Stimulated activated CD4-positive, alpha-beta T cell treated with anti-CD3 and anti-CD28 coated beads, TNF-alpha, amount 100 ng/mL, for 48 hours (primary cell): ENCODE data around the gene XXYLT1.
"Not testable (repeated sequence)": the region's sequence is repeated elsewhere in the genome, so short reads cannot be mapped to it uniquely, and the experiment has no call there.

ENCODE experiments used
- DNase-seq, 3 donors: peaks; one replicate each; pipeline ENCODE4 v3.0.0-alpha.2; 2020; ENCODE audit warnings: low read depth in 3 of 3

The XXYLT1 gene

DNA sequence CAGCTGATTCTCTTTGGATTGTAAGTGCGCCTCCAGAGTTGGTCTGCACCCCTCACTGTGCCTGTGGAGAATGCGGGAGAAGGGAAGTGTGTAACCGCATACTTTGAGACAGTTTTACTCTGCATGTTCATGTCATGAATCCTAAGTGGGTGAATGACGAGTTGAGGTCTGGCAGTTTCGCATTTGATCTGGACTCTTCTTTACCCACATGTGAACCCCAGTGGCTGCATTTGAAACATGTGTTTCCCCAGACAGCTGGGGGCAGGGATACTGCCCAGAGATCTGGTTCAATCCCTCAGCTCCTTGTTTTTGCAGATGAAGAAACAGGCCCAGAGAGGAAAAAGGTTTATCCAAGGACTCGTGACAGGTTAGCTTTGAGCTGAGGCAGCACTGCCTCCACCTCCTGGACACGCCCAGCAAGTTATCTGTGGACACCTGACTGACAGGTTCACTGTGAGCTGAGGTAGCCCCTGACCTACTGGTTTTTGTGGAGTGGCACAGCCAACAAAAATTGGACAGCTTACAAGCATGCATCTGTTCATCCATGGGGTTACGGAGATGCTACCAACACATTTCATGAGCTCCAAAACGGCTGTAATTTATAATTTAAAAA is 207.3 kb downstream of the XXYLT1 start:
- no peak for DNase-seq

DNA sequence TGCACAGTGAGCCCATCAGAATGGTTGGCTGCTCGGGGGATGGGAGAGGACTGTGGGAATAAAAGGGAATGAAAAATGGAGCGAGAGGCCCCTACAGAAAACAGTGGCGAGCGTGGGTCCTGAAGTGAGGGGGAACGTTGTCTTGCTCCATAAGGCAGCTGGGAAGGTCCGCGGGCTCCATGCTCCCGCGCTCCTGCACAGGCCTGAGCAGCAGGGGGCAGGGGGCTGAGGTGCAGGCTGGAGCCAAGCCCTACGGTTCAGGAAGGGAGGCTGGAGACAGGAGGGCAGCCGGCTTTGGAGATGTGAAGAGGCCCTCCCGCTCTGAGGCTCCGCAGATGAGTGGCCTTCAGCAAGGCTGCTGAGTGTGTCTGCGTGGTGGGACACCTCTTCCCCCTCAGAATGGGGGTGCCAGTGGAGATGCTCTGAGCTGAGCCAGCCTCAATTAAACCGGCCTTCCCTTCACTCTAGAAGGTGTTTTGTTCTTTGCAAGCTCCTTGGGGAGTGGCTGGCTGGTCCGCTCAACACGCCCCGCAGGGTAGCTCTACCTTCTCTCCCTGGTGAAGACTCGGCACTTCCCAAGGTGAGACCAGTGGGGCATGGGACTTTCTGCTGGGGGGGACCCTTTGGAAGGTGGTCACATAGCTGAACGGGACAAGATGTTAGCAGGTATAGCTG is 208.0 kb downstream of the XXYLT1 start:
- no peak for DNase-seq

DNA sequence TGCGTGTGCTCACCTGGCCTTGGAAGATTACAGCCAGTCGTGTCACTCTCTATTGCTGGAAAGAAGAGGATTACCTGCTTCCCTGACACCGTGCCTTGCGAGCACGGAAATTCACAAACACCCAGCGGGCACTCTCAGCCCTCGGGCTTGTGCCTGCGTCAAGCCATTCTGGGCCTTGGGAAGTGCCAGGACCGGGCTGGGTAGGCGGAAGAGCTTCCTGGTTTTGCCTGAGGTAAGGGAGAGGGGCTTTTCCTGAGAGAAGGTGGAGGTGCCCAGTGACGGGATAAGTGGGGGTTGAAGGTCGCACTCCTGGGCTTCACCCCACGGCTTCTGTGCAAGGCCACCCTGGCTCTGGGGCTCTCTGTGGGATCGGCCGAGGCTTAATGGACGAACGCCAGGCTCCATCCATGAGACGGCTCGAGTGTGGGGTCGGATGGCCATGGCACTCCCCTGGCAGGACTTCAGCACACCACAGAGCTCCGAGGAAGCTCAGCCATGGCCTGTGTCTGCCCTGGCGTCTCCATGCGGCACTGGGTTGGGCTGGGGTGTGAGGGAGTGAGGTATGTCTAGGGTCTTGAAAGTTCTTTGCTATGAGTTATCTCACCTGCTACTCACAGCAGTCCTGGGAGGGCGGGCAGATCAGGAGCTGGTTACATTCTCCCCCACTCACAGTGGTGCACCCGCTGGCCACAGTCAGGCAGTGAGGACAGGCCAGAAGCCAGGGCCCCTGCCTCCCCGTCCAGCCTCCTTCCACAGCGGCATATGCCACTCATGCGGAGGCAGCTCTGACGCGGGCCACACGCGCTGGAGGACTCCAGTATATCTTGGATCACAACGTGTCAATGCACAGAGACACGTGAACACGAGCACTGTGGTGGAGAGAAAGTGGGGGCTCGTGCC is 209.0 kb downstream of the XXYLT1 start:
- no peak for DNase-seq

DNA sequence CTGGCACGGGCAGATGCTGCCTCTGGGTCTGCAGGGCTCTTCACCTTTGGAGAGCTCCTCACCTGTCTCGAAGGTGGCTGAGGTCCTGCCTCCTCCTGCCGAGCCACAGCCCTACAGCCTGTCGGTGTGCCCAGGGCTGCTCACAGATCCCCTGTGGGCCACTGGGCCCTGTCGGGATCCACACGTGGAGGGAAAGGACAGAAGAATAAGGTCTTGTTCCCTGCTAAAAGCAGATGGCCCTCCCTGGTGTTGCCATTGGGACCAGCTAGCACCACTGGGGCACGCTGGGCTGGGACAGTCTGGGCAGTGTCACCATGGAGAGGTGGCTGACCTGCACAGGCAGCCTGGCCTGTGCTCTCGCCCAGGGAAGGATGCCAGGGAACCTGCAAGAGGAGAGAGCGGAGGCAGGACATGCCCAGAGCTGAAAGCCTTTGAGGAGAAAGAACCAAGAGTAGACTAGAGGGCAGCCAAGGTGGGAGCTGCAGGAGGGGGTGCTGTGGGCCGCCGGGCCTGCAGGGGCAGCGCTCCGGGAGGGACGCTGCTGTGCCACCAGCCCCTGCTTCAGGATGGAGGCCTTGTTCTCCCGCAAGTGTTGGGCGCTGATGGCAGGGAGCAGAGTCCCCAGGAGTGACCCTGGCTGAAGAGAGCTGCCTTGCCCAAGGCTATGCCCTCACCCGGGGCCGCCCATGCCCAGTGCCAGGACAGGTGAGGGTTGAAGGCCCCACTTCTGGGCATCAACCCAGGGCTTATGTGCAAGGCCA is 210.2 kb downstream of the XXYLT1 start:
- DNase-seq = no peak

DNA sequence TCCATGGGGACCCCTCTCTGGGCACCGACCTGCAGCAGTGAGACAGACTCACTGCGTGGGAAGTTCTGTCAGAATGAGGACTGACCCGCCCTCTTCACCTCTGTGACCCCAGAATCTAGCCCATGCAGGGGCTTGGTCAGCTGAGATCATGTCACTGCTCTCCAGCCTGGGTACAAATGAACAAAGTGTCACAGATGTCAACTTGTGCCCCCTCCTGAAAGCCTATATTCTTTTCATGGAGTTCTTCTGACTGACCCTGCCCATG is 210.8 kb downstream of the XXYLT1 start:
- no peak for DNase-seq

DNA sequence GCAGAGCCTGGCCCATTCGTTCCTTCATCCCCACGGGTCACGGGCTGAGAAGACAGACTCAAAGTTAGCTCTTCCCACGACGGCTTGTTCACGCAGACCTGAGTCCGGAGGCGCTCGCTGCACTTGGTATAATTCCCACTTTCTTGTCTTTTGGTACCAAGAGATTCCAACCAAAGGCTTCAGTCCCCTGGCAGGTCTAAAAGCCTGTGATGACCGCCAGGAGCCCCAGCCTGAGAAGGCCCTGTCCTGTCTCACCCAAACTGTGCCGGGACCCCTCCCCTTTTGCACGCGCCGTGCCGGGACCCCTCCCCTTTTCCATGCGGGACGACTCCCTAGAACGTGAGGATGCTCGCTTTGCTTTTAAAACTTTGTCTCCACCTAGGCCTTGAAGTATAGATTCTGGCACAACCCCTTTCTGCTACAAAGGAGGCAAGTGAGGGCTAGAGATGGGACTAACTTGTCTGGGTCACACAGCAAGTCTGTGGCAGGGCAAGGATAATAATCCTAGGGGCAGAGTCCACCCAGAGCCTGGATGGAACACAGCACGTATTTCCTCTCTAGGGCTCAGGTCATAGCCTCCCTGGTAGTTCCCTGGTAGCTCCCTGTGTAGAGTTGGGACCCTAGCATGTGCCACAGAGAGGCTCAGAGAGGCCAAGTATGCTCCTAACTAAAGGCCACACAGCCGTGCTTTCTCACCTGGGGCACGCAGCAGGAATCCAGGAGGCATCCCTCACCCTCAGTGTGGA is 211.3 kb downstream of the XXYLT1 start:
- DNase-seq = no peak

DNA sequence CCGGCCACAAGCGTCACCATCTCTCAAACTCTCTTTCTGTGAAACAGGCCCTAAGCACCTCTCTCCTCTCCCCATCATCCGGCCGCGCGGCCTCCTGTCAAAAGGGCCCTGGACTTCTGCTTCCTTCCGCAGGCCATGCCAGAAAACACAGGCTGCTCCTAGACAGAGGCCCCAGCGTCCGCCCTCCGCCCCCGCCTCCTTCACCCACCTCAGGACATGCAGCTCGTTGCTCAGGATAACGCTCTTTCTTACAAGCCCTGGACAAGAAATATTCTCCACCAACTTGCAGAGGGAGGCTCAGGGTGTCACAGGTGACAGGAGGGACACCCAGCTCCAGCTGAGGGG is 212.0 kb downstream of the XXYLT1 start:
- no peak for DNase-seq

DNA sequence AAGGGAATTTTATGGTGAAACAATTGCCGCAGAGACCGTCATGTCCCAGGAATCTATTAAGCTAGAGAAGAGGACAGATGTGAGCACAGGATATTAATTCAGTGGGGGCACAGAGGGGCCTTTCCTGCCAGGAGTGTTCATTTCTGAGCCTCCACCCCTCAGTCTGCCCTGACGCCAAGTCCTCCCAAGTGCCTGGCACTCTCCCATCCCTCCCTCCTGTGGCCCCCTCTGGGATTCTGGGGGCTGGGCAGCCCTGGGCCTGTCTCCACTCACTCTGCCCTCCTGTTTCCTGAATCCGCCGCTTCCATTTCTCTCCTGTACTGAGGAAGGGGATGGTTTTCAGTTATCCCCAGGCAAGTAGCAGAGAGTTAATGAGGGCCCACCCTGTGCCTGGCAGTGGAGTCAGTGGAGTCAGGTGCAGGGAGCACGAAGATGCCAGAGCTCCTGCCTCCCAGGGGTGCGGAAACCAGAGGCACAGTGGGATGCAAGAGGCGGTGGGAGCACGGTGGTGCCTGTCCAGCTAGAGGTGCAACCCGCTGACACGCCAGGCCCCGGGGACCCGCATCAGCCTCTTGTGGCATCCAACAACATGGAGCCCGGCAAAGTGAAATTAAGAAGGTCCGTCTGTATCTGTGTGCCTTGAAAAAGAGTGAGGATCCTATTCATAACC is 212.5 kb downstream of the XXYLT1 start:
- no peak for DNase-seq

DNA sequence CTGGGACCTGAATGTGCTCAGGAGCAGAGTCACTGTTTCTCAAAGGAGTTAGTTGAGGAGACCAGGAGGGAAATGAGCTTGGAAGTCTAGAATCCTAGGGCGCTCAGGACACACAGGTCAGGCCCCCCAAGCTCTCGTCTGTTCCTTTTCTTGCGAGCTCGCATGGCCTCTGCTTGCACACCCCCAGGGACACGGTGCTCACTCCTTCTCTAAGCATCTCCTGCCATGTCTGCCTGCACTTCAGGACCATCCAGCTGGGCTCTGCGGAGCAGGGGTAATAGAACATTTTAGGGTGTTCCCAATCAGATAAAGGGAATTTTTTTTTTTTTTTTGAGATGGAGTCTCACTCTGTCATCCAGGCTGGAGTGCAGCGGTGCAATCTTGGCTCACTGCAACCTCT is 213.2 kb downstream of the XXYLT1 start:
- no peak for DNase-seq

DNA sequence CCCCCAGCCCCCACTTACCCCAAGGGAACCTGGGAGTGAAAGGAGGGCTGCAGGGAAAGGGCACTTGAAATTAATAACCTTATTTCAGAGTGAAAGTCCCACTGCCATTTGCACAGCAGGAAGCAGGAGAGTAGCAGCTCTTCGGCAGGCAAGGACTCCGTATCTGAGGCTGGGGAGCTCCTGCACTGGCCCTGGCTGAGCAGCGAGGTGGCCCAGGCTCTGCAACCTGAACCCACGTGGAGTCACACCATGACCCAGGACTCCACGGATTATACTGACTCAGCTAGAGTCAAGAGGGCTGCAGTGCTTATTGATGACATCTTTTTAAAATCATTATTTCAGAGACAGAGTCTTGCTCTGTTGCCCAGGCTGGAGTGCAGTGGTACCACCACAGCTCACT is 214.5 kb downstream of the XXYLT1 start:
- no peak for DNase-seq

DNA sequence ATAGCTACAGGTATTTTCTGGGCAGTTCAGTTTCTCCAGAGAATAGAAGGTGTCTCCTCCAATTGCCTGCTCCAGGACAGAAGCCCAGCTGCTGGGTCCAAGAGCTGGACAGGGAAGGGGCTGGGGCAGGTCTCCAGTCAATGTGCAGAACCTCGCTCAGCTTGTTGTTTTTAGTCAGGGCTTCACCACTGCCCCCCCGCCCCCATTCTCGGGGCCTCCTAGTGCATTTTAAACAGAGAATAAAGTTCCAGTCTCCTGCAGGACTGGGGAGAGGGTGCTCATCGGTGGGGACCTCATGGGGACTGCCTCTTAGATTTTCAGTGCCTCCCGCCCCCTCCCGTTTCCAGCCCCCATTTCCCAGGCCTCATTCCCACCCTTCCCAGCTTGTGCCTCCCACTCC is 216.6 kb downstream of the XXYLT1 start:
- DNase-seq = no peak

DNA sequence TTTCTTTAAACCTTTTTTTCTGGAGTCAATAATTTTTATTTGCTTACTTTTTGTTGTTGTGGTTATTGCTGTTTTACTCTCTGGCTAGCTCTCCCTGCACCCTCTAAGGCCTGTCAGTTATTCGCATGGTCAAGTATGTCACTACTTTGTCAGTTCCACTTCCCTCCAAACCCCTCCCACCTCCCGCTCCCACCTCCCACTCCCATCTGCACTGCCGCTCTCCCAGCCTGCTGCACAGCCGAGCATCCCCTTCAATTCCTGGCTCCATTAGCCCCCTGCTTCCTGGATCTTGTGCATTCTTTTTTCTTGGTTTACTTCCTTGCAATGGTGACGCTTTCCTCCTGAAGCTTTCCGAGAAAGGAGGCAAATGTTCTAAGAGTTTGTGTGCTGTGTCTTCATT is 218.0 kb downstream of the XXYLT1 start:
- no peak for DNase-seq

DNA sequence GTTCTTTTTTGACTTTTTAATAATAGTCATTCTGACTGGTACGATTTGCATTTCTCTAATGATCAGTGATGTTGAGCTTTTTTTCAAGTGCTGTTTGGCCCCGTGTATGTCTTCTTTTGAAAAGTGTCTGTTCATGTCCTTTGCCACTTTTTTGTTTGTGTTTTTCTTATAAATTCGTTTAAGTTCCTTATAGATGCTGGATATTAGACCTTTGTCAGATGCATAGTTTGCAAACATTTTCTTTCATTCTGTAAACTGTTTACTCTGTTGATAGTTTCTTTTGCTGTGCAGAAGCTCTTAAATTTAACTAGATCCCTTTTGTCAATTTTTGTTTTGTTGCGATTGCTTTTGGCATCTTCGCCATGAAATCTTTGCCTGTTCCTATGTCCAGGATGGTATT is 220.7 kb downstream of the XXYLT1 start:
- DNase-seq = not testable (repeated sequence)

DNA sequence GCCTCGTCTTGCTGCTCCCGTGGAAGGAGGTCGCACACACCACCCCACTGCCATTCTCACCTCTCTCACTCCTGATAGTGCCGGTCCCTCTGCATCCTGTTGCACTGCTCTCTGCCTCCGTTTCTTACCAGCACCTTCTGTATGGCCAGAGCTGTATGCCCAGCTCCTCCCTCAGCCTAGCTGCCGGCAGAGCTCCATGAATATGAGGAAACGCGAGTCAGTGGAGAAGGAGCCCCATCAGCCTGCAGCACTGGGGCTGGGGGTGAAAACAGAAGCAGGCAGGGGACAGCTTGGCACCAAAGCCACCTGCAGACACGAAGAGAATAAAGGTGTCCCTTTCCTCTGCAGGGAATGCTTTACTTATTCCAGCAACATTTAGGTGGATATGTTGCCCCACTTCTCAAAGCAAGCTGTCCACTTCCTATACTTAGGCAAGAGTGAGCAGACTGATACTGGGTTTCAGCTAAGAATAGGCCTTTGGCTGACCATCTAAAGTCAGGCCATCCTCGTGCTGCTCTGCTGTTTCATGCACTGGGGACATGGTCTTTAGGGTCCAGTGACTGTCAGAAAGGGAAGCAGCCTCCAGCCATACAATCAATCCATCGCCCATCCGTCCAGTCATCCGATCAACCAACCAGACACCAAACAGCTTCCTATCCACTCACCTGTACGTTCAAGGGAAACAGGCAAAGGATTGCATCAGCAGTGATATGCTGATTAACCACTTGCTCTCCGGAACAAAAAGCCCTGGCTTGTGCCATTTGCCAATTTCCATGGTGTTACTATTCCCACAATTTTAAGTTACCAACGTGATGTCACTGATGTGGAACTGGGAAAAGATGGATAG is 222.7 kb downstream of the XXYLT1 start:
- no peak for DNase-seq

DNA sequence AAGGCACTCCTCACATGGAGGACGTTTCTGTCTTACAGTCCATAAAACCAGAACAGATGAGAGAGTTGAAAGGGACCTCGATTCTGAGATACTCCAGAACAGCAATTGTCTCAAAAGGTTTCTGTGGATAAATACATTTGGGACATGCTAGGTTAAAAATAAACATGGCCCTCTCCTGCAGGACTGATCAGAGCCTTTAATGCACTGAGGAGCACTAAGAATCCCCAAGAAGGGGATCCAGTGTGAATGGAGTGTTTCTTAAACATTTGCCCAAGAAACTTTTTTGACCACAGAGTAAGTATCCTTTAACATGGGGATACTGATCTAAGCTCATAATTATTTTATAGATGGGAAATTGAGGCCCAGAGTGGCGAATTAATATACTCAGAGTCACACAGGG is 223.4 kb downstream of the XXYLT1 start:
- no peak for DNase-seq

DNA sequence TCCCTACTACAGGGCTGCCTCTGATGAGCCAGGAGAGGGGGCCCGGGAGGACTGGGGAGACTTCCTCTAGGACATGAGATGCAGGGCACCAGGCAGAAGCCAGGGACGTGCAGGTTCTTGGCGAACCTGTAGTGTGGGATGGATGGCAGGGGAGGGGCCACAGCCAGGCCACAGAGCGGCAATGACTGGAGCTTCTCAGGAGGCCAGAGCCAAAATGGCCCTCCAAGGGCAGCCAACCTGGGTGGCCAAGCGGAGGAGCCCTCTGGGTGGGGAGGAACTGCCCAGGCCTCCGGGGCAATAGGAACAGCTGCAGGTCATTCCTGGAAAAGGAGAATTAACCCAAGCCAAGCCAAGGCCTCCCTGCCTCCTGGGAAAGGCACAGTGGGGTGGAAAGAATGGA is 224.5 kb downstream of the XXYLT1 start:
- no peak for DNase-seq

DNA sequence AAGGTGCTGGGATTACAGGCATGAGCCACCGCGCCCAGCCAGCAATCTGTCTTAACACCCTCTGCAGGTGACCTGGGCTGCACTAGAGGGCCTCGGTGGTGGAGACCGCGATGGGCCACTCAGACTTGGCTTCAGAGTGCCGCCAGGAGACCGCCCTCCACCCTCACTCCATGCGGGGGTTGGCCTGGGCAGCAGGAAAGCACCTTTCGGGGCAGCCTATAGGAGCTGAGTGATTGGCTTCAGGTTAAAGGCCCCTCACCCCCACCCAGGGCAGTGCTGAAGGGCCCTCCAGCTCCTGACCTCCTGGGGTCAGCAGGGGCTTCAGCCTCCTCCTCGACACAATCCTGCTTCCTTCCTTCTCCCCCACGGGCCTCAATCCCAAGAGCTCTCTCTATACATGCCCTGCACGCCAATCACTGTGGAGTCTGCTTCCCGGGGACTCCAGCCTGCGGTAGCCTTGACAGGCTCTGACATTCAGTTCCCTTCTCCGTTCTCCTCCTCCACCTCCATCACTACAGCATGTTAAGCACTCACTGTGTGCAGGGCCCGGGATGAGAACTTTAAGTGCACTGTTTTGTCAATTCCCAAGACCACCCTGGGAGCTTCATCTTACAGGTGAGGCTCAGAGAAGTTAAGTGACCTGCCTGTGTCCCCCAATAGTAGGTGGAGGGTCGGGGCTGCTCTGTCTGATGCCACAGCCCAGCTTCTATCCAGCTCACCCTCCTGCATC is 225.3 kb downstream of the XXYLT1 start:
- no peak for DNase-seq

DNA sequence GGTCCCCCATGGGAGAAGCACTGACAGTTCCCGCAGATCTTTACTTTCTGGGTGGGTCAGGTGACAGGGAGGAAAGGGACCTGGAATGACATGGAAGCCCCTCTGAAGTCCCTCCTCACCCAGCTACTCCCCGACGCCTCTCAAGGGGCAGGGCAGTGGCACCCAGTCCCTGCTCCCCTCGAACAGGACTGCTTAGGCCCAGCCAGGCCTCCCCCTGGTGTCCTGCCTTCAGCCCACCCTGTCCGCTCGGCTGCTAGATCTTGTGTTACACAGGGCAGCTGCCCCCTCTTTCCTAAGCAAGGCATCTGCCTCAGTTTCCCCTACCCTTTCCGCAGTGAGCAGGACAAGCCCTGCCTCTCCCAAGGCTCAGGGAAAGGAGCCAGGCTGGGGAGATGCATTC is 226.5 kb downstream of the XXYLT1 start:
- no peak for DNase-seq

DNA sequence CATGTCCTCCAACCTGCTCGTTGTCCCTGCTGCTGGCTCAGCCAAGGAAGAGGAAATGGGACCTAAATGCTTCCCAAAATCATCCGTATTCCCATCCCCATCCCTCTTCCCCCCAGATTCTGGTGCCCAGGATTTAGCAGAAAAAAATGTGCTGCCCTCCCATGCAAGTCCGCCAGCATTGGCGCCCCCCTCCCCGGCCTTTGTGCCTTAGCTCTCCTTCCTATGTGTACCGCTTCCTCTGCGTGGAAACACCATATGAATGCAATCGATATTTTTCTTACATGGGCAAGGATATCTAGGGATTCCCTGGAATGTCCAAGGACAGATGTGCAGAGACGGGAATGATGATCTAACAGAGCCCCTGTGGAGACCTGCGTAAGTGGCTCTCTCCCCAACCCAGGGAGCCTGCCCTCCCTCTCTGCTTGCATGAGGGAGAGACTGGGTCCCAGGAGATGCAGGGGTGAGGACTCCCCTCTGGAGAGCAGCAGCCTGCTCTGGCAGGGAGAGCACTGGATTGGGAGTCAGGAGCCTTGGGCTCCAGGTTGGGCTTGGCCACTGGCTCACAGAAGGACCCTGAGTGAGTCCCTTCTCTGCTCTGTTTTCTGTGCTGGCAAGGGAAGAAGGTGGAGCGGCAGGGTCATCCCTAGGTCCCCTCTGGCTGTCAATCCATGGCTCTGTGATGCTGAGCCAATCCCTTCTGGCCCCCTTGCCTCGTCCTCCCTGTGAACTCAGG is 227.2 kb downstream of the XXYLT1 start:
- no peak for DNase-seq
